KOPT-K1 (cell line): Measurements from ENCODE around the gene UTF1.

Experiments
- H3K27ac ChIP-seq: fragments of 200-600 bp; sonication (generic); 2 replicates; pipeline ENCODE4 v1.5.1; 2016; ENCODE audit warnings: antibody characterized with exemption, mild to moderate bottlenecking, low read depth, low read length; ENCODE audit not compliant: poor library complexity, severe bottlenecking
- H3K36me3 ChIP-seq: fragments of 200-600 bp; sonication (generic); 2 replicates; pipeline ENCODE4 v1.5.1; 2017; ENCODE audit warnings: antibody characterized with exemption, mild to moderate bottlenecking, low read length, moderate library complexity; ENCODE audit not compliant: insufficient read depth
- H3K9me3 ChIP-seq: fragments of 200-600 bp; sonication (generic); 2 replicates; pipeline ENCODE4 v1.5.1; 2017; ENCODE audit warnings: antibody characterized with exemption, low read length, mild to moderate bottlenecking; ENCODE audit not compliant: insufficient read depth, poor library complexity, severe bottlenecking

The UTF1 gene

DNA sequence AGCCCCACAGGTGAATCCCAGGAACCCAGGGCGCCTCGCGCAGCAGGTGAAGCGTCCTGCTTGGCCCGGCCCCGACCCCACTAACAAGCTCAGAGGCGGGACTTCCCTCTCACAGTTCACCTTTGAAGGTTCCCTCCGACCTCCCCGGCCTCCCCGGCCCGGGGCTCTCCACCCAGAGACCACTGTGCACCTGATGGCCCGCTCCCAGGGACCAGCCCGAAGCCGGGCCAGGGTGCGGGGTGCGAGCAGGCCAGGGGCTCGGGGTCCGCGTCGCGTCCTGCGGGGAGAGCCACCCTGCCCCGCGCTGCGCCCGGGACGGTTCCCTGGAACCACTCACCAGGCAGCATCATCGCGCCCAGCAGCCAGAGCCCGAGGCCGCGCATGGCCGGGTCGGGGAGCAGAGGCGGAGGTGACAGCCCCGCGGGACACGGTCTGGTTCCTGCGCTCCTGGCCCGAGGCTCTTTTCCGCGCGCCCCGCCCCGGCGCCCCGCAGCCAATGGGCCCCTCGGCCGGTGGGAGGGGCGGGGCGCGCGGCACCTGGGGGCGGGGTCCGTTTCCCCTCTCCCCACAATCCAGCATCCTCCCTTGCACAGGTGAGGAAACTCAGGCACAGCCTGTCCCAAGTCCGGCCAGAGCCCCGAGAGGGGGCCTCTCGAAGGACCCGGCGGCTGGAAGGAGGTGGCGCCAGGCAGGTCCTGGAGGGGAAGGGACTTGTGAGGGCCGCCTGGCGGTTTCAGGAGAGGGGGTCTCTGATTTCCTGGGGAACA is 46.6 kb downstream of the UTF1 start, which contains the start of gene ADAM8:
Gene ADAM8, minus strand, starts transcription at position 434 of the 767 bp plus-strand sequence. Its CDS starts 51 bp downstream, at position 383.
- Histone ChIP-seq H3K36me3 (peaks cover 36% of the 10 kb centered on the region; the same call in 1 of the 2 replicates), H3K27ac (no peak within 1 kb of the TSS), H3K9me3 (no peaks in the 10 kb centered on the region)

DNA sequence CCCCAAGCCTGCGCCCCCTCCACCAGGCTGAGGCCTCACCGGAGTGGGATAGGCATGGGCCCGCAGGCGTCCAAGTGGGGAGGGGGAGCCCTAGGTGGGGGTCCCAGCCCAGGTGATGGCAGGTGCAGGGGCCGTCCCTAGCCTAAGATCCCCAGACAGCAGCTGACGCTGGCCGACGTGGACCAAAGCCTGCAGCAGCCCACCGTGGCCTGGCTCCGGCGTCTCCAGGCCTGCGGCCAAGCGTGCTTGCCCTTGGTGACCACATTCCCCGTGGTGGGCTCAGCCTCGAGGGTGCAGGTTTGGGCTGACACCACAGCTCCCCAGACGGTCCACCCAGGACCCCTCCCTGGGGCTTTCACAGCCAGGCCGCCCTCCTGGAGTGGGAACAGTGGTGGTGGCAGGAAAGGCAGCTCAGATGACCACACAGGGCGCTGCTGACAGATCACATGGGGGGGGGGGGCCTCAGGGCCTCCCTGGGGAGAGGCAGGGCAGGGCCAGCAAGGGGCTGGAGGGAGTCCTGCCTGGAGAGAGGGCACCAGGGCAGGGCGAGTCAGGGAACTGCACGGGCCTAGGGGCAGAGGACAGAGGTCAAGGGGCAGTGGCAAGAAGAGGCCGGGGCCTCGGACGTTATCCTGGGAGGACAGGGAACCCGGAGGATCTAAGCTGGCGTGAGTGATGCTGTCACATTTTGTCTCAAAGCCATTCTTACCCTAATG is 47.4 kb downstream of the UTF1 start:
- Histone ChIP-seq H3K27ac (no peak overlapping the region), H3K36me3 (peaks cover 44% of the 10 kb centered on the region; the same call in 1 of the 2 replicates), H3K9me3 (no peaks in the 10 kb centered on the region)

DNA sequence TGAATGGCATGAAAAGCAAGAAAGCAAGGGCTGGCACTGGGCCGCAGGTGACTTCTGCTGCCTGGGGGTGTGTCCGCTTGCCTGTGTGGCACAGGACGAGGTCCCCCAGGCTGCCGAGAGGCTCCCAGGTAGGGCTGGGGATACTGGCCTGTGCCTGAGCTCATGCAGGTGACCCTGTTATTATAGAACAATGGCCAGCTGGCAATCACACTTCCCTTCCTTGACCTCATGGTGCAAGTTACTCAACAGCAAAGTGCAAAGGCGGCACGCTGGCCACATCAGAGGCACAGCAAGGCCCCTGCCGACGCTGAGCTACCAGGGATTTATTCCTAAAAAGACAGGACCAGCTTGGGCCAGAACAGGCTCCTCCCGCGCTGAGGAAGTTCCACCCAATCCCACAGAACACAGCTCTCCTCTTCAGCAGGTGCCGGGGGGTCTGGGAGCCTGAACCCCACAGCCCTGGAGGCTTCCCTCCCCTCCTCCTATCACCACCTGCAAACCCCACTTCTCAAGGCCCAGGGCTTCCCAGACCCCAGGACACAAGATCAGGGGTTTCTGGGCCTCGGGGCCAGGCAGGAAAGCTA is 48.1 kb downstream of the UTF1 start:
- Histone ChIP-seq H3K27ac (no peak overlapping the region), H3K36me3 (peaks cover 50% of the 10 kb centered on the region; the same call in 1 of the 2 replicates), H3K9me3 (no peaks in the 10 kb centered on the region)

DNA sequence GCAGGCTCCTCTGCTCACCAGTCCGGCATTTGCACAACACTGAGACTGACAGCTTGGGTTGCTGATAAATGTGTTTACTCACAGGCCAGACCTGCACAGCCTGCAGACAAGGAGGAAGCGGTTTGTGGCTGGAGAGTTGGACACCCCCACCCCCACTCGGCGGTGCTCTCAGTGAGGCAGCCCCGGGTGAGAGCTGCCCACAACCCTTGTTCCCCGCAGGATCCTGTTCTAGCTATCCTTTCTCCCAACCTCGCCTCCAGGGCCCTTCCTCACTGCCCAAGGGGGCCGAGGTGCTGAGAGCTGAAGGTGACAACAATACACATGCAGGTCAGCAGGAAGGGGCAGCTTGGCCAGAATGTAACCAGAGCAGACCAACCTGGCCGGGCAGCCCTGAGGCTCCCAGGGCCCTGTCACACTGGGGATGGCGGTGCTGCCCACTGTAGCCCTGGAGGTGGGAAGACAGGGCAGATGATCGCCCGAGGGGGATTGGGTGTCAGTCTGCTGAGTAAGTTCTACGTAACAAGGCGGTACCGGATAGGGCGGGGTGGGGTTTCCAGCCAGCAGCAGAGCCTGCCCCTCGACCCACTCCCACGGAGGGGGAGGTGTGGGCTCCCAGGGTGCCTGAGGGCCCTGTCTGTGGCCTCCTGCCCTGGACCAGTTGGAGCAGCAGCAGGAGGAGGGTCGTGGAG is 48.7 kb downstream of the UTF1 start:
- H3K36me3 ChIP-seq, result peaks cover 57% of the 10 kb centered on the region
- no peak overlapping the region for H3K27ac ChIP-seq

DNA sequence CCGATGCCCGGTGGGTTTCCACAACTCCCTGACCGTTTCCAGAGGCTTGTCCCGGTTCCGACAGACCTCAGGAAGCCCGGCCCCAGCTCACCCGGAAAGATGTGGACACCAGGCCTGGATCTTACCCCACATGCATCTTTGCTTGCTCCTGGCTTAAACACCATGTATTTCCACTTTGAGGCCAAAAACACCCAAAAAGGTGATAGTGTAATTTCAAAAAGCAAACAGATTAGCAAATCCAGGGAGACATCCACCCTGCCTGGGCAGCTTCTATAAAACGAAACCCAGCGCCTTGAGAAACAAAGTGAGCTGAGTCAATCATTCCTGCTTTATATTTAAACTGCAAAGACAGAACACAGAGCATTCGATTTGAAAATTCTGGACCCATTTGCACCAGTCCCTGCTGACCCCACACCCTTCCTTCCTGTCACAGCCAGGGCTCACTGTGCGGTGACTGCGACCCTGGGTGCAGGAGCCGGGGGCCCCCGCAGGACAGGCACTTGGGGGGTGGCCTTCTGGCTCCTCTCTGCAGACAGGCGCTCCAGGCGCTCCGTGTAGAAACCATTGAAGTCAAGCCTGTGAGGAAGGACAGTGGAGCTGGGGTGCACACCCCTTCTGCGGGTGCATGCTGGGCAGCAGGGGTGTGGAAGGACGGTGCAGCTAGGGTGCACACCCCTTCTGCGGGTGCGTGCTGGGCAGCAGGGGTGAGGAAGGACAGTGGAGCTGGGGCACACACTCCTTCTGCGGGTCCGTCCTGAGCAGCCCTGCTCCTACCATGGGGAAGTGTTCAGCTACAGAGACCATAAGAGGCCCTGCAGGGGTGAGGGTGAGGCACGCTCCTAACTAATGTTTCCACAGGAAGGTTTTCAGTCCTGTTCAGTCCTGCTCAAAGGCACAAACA is 49.6 kb downstream of the UTF1 start:
- H3K36me3 ChIP-seq, result peaks cover 65% of the 10 kb centered on the region
- H3K27ac ChIP-seq, result no peak overlapping the region
- H3K9me3 ChIP-seq, result no peaks in the 10 kb centered on the region

More for the DNA sequence above, 48.7 kb downstream of the UTF1 start:
- no peaks in the 10 kb centered on the region for H3K9me3 ChIP-seq

DNA sequence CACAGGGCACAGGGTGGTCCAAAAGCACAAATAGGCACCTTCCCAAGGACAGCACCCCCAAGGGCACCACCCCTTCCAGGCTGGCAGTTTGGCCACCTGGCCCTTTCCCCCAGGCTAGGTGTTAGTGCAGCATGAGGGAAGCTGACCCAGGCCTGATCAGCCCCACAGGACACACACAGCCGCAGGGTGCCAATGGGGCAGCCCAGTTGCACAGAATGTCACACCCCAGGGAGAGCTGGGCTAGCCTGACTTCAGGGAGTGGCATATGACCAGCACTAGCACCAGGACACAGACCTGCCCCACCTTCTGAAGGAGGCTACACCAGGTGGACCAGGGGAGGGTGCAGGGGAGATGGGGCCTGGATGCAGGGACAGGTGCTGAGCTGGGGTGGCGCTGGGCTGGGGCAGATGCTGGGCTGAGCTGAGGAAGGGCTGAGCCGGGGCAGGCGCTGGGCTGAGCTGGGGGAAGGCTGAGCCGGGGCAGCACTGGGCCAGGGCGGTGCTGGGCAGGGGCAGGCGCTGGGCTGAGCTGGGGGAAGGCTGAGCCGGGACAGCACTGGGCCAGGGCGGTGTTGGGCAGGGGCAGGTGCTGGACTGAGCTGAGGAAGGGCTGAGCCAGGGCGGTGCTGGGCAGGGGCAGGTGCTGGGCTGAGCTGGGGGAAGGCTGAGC is 50.5 kb downstream of the UTF1 start:
- no peak overlapping the region for H3K27ac ChIP-seq
- H3K9me3 ChIP-seq, result no peaks in the 10 kb centered on the region
- peaks cover 75% of the 10 kb centered on the region for H3K36me3 ChIP-seq

DNA sequence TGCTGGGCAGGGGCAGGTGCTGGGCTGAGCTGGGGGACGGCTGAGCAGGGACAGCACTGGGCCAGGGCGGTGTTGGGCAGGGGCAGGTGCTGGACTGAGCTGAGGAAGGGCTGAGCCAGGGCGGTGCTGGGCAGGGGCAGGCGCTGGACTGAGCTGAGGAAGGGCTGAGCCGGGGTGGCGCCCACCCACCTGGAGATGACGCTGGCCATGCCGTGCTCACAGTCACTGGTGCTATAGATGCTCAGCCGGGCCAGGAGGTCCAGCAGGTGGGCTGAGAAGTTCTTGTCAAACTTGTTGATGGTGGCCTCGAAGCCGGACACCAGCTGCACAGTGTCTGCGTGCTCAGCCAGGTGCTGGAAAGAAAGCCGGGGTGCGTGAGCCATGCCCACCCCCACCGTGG is 51.1 kb downstream of the UTF1 start:
- H3K27ac ChIP-seq, result no peak overlapping the region
- peaks cover 80% of the 10 kb centered on the region for H3K36me3 ChIP-seq
- no peaks in the 10 kb centered on the region for H3K9me3 ChIP-seq
